Uterus (tissue), 2 donors: ENCODE data around the gene SRRM3.

Source experiments
- CTCF ChIP-seq, 4 experiments: fragments of 200-600 bp in 2 of 4; fragments of 450-650 bp in 2 of 4; sonication (generic) in 2 of 4; IDR thresholded peaks; one replicate each; pipeline ENCODE4 v1.5.1; 2016 to 2019; ENCODE audit warnings: antibody characterized with exemption in 4 of 4, mild to moderate bottlenecking in 2 of 4, moderate library complexity in 1 of 4
- POLR2A ChIP-seq, 2 donors: fragments of 450-650 bp; IDR thresholded peaks; one replicate each; pipeline ENCODE4 v1.6.1; 2016; ENCODE audit warnings: antibody characterized with exemption in 2 of 2, mild to moderate bottlenecking in 1 of 2, moderate library complexity in 1 of 2

GRCh38 chr7:76173566-76174205 lies 28.0 kb upstream of the SRRM3 start:
- no peak for TF ChIP-seq POLR2A (IDR thresholded peaks at IDR 0.05)
- no peak for TF ChIP-seq CTCF (IDR thresholded peaks at IDR 0.05)
